C4-2B (cell line): ENCODE data around the gene SLC38A3.

Experiments
- ZFX ChIP-seq: fragments of 450-650 bp; IDR thresholded peaks from 2 replicates; pipeline ENCODE4 v1.6.1; 2017
- TF ChIP-seq, protein P1 (sequence below): fragments of 450-650 bp; conservative IDR thresholded peaks from 2 replicates; pipeline ENCODE4 v1.5.1; 2017; ENCODE audit warnings: mild to moderate bottlenecking

DNA sequence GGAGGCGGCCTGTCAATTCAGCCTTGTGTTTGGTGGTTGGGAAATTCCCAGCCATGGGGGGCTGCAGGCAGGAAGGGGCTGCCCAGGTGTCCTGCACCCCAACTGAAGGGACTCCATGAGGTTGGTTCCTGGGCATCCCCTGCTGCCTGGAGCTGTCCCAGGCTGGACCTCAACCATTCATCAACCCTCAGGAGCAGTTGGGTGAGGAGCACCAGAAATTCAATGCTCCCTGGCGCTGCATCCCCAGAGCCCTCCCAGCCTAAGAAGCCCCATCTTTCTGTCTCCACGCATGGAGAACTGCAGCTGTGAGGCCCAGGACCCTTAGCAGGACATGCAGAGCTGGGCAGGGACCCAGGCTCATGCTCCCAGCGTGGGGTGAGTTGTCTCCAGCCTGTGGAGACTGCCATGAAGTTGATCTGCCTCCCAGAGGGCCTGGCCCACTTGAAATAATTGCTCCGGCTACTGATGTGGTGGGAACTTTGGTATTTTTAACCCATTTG is 55.9 kb downstream of the SLC38A3 start:
- TF ChIP-seq, protein P1, sequence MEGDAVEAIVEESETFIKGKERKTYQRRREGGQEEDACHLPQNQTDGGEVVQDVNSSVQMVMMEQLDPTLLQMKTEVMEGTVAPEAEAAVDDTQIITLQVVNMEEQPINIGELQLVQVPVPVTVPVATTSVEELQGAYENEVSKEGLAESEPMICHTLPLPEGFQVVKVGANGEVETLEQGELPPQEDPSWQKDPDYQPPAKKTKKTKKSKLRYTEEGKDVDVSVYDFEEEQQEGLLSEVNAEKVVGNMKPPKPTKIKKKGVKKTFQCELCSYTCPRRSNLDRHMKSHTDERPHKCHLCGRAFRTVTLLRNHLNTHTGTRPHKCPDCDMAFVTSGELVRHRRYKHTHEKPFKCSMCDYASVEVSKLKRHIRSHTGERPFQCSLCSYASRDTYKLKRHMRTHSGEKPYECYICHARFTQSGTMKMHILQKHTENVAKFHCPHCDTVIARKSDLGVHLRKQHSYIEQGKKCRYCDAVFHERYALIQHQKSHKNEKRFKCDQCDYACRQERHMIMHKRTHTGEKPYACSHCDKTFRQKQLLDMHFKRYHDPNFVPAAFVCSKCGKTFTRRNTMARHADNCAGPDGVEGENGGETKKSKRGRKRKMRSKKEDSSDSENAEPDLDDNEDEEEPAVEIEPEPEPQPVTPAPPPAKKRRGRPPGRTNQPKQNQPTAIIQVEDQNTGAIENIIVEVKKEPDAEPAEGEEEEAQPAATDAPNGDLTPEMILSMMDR, result no peak
- no peak for TF ChIP-seq ZFX
